Caco-2 (cell line): ENCODE data around the gene ZMYND8. TPM values are rescaled to one million over a fixed set of nuclear protein-coding genes. Genes with fewer than 3 reads are reported as not detected.
A peak's percentile ranks its signal among the peaks of the same experiment; 100 is the strongest.

Source experiments
- BruUV-seq: library from RNA; stranded (reverse); fragments of 400-500 nt; replicated peaks from 2 replicates; lab custom pipeline; 2021; lab: Mats Ljungman, UMichigan
- CTCF ChIA-PET: fragments of 300-600 bp; sonication (Branson Sonifier 250); formaldehyde crosslinking; loops from one replicate; lab custom pipeline; 2022; ENCODE audit warnings: antibody characterized with exemption; lab: Charles Lee
- POLR2A ChIA-PET: fragments of 300-600 bp; sonication (Branson Sonifier 250); formaldehyde crosslinking; loops from one replicate; lab custom pipeline; 2022; ENCODE audit warnings: antibody characterized with exemption; lab: Charles Lee
- DNase-seq, 2 experiments: peaks; one replicate each; pipeline versions ENCODE4 v3.0.0 to v3.0.0-alpha.2; 2020 to 2022
- H3K27me3 ChIP-seq: replicated peaks from 2 replicates; pipeline ENCODE4 v1.6.0; 2011; ENCODE audit warnings: low read length; ENCODE audit not compliant: control insufficient read depth, insufficient read depth
- H3K36me3 ChIP-seq: 2 replicates; pipeline ENCODE4 v1.5.1; 2011; ENCODE audit warnings: low read length; ENCODE audit not compliant: control insufficient read depth, insufficient read depth
- H3K4me1 ChIP-seq: fragments of 250-450 bp; sonication (Bioruptor Pico); 2 replicates; pipeline ENCODE4 v1.5.1; 2020; ENCODE audit warnings: mild to moderate bottlenecking
- H3K4me3 ChIP-seq: 2 replicates; pipeline ENCODE4 v1.5.1; 2011; ENCODE audit warnings: low read depth, mild to moderate bottlenecking, control low read depth, low read length
- H3K9me3 ChIP-seq: fragments of 250-450 bp; sonication (Bioruptor Pico); 2 replicates; pipeline ENCODE4 v1.5.1; 2020; ENCODE audit warnings: mild to moderate bottlenecking, moderate library complexity
- H3K27ac Mint-ChIP-seq: one replicate; pipeline ENCODE4 v1.8.0; 2022; ENCODE audit warnings: mixed read lengths; ENCODE audit not compliant: unreplicated experiment
- H3K27me3 Mint-ChIP-seq: one replicate; pipeline ENCODE4 v1.8.0; 2022; ENCODE audit warnings: mixed read lengths; ENCODE audit not compliant: insufficient read depth, unreplicated experiment
- H3K36me3 Mint-ChIP-seq: one replicate; pipeline ENCODE4 v1.8.0; 2022; ENCODE audit warnings: mild to moderate bottlenecking, mixed read lengths; ENCODE audit not compliant: insufficient read depth, unreplicated experiment
- H3K4me1 Mint-ChIP-seq: one replicate; pipeline ENCODE4 v1.8.0; 2022; ENCODE audit warnings: low read depth, mixed read lengths; ENCODE audit not compliant: unreplicated experiment
- H3K4me3 Mint-ChIP-seq: one replicate; pipeline ENCODE4 v1.8.0; 2022; ENCODE audit warnings: mild to moderate bottlenecking, moderate library complexity, mixed read lengths; ENCODE audit not compliant: unreplicated experiment
- H3K9me3 Mint-ChIP-seq: one replicate; pipeline ENCODE4 v1.8.0; 2022; ENCODE audit warnings: mixed read lengths; ENCODE audit not compliant: unreplicated experiment
- CTCF ChIP-seq, 2 experiments: fragments of 200-600 bp in 1 of 2; IDR thresholded peaks; 1 replicate in 1 of 2; 2 replicates in 1 of 2; pipeline versions ENCODE4 v1.5.1 to v1.8.0; 2011 to 2022; ENCODE audit warnings: antibody characterized with exemption in 1 of 2, control low read depth in 1 of 2, inconsistent platforms in 1 of 2, low read depth in 1 of 2, low read length in 1 of 2, mild to moderate bottlenecking in 1 of 2, moderate library complexity in 1 of 2; ENCODE audit not compliant: insufficient read depth in 1 of 2, severe bottlenecking in 1 of 2, unreplicated experiment in 1 of 2
- intact Hi-C: fragments of 100-400 bp; cut with micrococcal nuclease; formaldehyde crosslinking; loops from one replicate; pipeline ENCODE4 v1.10.0; 2022; ENCODE audit not compliant: unreplicated experiment
- total RNA-seq: library from RNA; stranded (reverse); gene quantifications from 2 replicates; pipeline ENCODE4 v1.2.3, GENCODE V29; 2022

The ZMYND8 gene
- total RNA-seq, 1 experiment from 2014 or later: 194 TPM

DNA sequence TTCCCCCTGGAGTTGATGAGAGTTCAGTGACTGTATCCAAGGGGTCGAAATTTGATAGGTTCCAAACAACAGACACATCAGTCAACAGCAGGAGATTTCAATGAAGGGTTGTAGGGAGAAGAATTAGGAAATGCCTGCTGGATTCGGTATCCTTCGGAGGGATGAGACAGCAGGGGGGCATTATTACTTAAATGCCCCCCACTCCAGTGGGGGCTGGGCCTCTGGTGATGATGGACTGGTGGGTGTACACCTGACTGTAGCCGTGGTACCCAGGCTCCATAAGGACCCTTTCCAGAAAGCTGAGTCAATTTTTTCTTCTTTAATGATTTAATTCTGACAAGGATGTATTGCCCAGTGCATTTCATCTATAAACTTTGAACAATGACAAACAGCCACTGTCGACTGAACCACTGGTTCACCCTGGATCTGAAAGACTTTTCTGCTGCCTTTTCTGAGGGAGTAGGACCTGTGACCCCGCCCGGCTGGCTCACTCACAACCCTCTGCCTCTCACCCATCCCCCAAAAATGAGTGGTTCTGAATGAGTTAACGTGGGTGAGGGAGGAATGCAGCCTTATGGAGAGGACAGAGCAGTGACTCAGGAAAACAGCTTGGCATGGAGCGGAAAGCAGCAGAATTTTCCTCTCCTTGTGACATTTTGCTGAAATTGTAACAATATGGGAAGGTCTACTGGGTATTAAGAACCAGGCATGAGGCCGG, 41.0 kb downstream of the ZMYND8 start:
- Histone ChIP-seq H3K4me3 (no peak overlapping the region), H3K4me1 (peaks cover 93% of the 10 kb centered on the region), H3K27me3 (no peaks in the 10 kb centered on the region), H3K36me3 (peaks cover 13% of the 10 kb centered on the region), H3K9me3 (no peaks in the 10 kb centered on the region)
- no peak for TF ChIP-seq CTCF (IDR thresholded peaks at IDR 0.05; ENCODE audit: insufficient read depth in 1 of 2, low read depth in 1 of 2, low read length in 1 of 2, severe bottlenecking in 1 of 2, unreplicated experiment in 1 of 2)
- no TSS peak for BruUV-seq
- peaks cover 71% of the 10 kb centered on the region for H3K4me1 Mint-ChIP-seq
- peak overlapping the region; percentile 22 for H3K4me3 Mint-ChIP-seq
- CTCF ChIA-PET: interaction anchor here (1.2 kb wide), 1 partner anchor 140 kb away, joined by 5 read pairs; no protein-coding TSS in a partner anchor
- H3K9me3 Mint-ChIP-seq: no peaks in the 10 kb centered on the region
- intact Hi-C loops: no loop called here
- no peak for DNase-seq
- peaks cover 100% of the 10 kb centered on the region for H3K36me3 Mint-ChIP-seq
- H3K27me3 Mint-ChIP-seq: no peaks in the 10 kb centered on the region
- POLR2A ChIA-PET: interaction anchor here (1.1 to 1.4 kb wide), 2 partner anchors 42 to 43 kb away, joined by 5 to 7 read pairs; no protein-coding TSS in a partner anchor
- H3K27ac Mint-ChIP-seq: peak overlapping the region; percentile 97

DNA sequence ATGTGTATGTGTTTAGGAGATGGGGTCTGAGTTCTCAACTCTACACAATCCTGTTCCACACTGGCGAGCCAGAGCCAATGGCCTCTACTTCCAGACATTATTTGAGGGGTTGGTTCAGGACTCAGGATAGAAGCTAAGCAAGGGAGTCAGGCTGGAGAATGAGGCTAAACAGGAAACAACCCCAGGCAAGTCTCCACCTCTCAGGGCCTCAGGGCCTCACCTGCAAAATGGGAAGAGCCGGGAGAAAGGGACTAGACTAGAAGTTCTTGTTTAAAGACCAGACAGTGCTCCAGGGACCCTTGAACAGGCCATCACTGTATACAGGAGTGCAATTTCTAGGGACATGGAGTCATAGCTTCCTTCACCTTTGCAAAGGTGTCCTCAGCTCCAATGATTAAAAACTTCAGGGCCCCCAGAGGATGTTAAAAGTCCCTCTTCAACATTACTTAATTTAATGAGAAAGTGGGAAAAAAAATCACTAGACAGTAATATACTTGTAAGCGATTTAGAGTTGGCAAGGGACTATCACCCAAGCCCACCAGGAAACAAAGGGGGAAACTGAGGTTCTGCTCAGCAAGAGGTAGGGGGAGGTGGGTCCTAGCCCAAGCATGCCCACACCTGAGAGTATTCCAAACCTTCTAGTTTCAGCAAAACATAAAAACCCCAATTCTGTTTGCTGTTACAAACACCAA, 41.7 kb downstream of the ZMYND8 start:
- Mint-ChIP-seq H3K9me3 (no peaks in the 10 kb centered on the region), H3K4me3 (no peak overlapping the region), H3K36me3 (peaks cover 100% of the 10 kb centered on the region), H3K4me1 (peaks cover 64% of the 10 kb centered on the region), H3K27me3 (no peaks in the 10 kb centered on the region), H3K27ac (peak overlapping the region; percentile 97)
- no peak for DNase-seq
- ChIA-PET POLR2A (no interaction called here), CTCF (no interaction called here)
- H3K9me3 ChIP-seq: no peaks in the 10 kb centered on the region
- no TSS peak for BruUV-seq
- intact Hi-C loops: no loop called here
- no peak for TF ChIP-seq CTCF (IDR thresholded peaks at IDR 0.05; ENCODE audit: insufficient read depth in 1 of 2, low read depth in 1 of 2, low read length in 1 of 2, severe bottlenecking in 1 of 2, unreplicated experiment in 1 of 2)
- H3K27me3 ChIP-seq: no peaks in the 10 kb centered on the region
- H3K4me3 ChIP-seq: no peak overlapping the region
- peaks cover 14% of the 10 kb centered on the region for H3K36me3 ChIP-seq
- peaks cover 86% of the 10 kb centered on the region for H3K4me1 ChIP-seq

DNA sequence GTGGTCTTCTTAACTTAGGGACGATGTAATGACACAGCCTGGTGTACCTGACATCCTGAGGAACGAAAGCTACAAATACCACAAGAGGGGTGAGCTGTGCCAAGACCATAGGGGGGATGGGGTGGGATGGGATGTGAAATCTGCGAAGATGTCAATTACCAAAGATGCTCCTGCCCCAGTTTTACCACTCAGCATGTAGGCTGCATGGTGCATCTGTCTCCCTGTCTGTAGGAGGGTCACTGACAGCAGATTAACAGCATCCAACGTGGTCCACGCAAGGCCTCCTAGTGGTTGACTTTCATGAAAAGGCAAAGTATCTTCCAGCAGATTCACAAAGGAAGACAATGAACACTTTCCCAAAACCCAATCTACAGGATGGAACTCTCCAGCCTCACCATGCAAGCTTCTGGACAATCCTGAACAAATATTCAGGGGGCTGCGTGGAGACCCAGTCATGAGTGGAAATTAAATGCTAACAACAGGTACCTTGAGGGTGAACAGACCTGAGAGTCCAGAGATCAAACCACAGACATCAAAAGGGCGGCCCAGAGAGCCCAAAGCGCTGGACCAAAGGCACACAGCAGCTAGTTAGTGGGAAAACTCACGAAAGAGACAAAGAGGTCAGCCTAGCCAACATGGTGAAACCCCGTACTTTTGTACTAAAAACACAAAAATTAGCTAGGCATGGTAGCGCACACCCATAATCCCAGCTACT, 44.4 kb downstream of the ZMYND8 start:
- no TSS peak for BruUV-seq
- peaks cover 39% of the 10 kb centered on the region for H3K4me1 Mint-ChIP-seq
- peak overlapping the region; percentile 29 for H3K4me3 Mint-ChIP-seq
- peaks cover 61% of the 10 kb centered on the region for H3K4me1 ChIP-seq
- ChIA-PET POLR2A (no interaction called here), CTCF (interaction anchor here (0.6 to 1.6 kb wide), 4 partner anchors 39 to 72 kb away, joined by 3 to 8 read pairs (median 4); no protein-coding TSS in a partner anchor)
- intact Hi-C loops: no loop called here
- no peaks in the 10 kb centered on the region for H3K9me3 Mint-ChIP-seq
- peak overlapping the region; percentile 58 for H3K27ac Mint-ChIP-seq
- H3K27me3 ChIP-seq: no peaks in the 10 kb centered on the region
- H3K27me3 Mint-ChIP-seq: no peaks in the 10 kb centered on the region
- H3K4me3 ChIP-seq: no peak overlapping the region
- H3K9me3 ChIP-seq: no peaks in the 10 kb centered on the region
- peaks cover 100% of the 10 kb centered on the region for H3K36me3 Mint-ChIP-seq
- peaks cover 14% of the 10 kb centered on the region for H3K36me3 ChIP-seq
- DNase-seq: no peak
- TF ChIP-seq CTCF (IDR thresholded peaks at IDR 0.05; ENCODE audit: insufficient read depth in 1 of 2, low read depth in 1 of 2, low read length in 1 of 2, severe bottlenecking in 1 of 2, unreplicated experiment in 1 of 2): no peak
